GM18873 (cell line): ENCODE data around the gene HDAC5.
"Not testable (repeated sequence)": the region's sequence is repeated elsewhere in the genome, so short reads cannot be mapped to it uniquely, and the experiment has no call there.

Experiments used
- ATAC-seq: cut with Tn5 transposase; IDR thresholded peaks from one replicate; pipeline ENCODE4 v1.9.1; 2021; ENCODE audit warnings: mild to moderate bottlenecking, moderate library complexity, moderate number of reproducible peaks; ENCODE audit not compliant: unreplicated experiment, low FRiP score

HDAC5 gene

GRCh38 chr17:44074231-44074910 is 49.1 kb downstream of the HDAC5 start:
- no peak for ATAC-seq

- no peak for ATAC-seq
Measured at GRCh38 chr17:44071772-44072171, 51.7 kb downstream of the HDAC5 start.

- ATAC-seq, result peak; percentile 11
Measured at GRCh38 chr17:44071198-44071520, 52.3 kb downstream of the HDAC5 start.

GRCh38 chr17:44070455-44071197 is 52.8 kb downstream of the HDAC5 start, which contains the start of gene G6PC3:
TSS of gene G6PC3 (plus strand) at chr17:44070735. CDS start at chr17:44070966, 231 bp downstream.
- ATAC-seq, result peak; percentile 65

GRCh38 chr17:44069974-44070454 is 53.4 kb downstream of the HDAC5 start:
- peak; percentile 6 for ATAC-seq

GRCh38 chr17:44067545-44067940 is 55.9 kb downstream of the HDAC5 start:
- no peak for ATAC-seq

GRCh38 chr17:44066204-44066930 is 57.1 kb downstream of the HDAC5 start, which contains the start of gene LSM12:
TSS of gene LSM12 (minus strand) at chr17:44066671. CDS start at chr17:44066587, 84 bp downstream.
- no peak for ATAC-seq

GRCh38 chr17:44065668-44066203 is 57.7 kb downstream of the HDAC5 start:
- ATAC-seq, result no peak

GRCh38 chr17:44063704-44064639 is 59.5 kb downstream of the HDAC5 start:
- no peak for ATAC-seq

- no peak for ATAC-seq
Measured at GRCh38 chr17:44062871-44063270, 60.6 kb downstream of the HDAC5 start.

- ATAC-seq, result no peak
Measured at GRCh38 chr17:44061446-44061845, 62.0 kb downstream of the HDAC5 start.

GRCh38 chr17:44059101-44059892 is 64.1 kb downstream of the HDAC5 start:
- no peak for ATAC-seq

GRCh38 chr17:44053125-44053872 is 70.1 kb downstream of the HDAC5 start:
- ATAC-seq, result no peak

GRCh38 chr17:44049294-44050060 is 74.0 kb downstream of the HDAC5 start:
- no peak for ATAC-seq

GRCh38 chr17:44046893-44047292 is 76.5 kb downstream of the HDAC5 start:
- ATAC-seq, result not testable (repeated sequence)

GRCh38 chr17:44045486-44045885 is 78.0 kb downstream of the HDAC5 start:
- ATAC-seq, result no peak

GRCh38 chr17:44044071-44044470 is 79.4 kb downstream of the HDAC5 start:
- ATAC-seq, result no peak
